AG09319 (cell line): ENCODE results near the gene ATP2A2.

Source experiments
- DNase-seq: peaks from one replicate; pipeline ENCODE4 v3.0.0-alpha.2; 2010; ENCODE audit warnings: low read depth; ENCODE audit errors: extremely low read depth
- CTCF ChIP-seq: IDR thresholded peaks from 2 replicates; pipeline ENCODE4 v1.5.1; 2011; ENCODE audit warnings: low read depth, mild to moderate bottlenecking, inconsistent platforms, low read length, moderate library complexity

The ATP2A2 gene

GRCh38 chr12:110316861-110317260 is 35.8 kb downstream of the ATP2A2 start:
- TF ChIP-seq CTCF, result no peak
- DNase-seq, result peak; percentile 62

GRCh38 chr12:110317911-110318310 is 36.9 kb downstream of the ATP2A2 start:
- TF ChIP-seq CTCF, result no peak
- no peak for DNase-seq

- TF ChIP-seq CTCF, result no peak
These were observed 39.5 kb downstream of the ATP2A2 start for GRCh38 chr12:110320550-110320949.

GRCh38 chr12:110329710-110330109 is 48.7 kb downstream of the ATP2A2 start:
- no peak for DNase-seq
- TF ChIP-seq CTCF, result no peak

More at GRCh38 chr12:110320550-110320949, 39.5 kb downstream of the ATP2A2 start:
- no peak for DNase-seq

GRCh38 chr12:110330124-110330523 is 49.1 kb downstream of the ATP2A2 start:
- no peak for TF ChIP-seq CTCF
- no peak for DNase-seq

- no peak for DNase-seq
- TF ChIP-seq CTCF, result no peak
These were observed 49.5 kb downstream of the ATP2A2 start for GRCh38 chr12:110330544-110330943.

GRCh38 chr12:110333201-110333600 is 52.2 kb downstream of the ATP2A2 start:
- DNase-seq, result no peak
- TF ChIP-seq CTCF, result no peak
